IPS-18c (cell line): Measurements from ENCODE around the gene MAP3K13.
"Not testable (repeated sequence)": the region's sequence is repeated elsewhere in the genome, so short reads cannot be mapped to it uniquely, and the experiment has no call there.

Experiments
- H3K4me3 ChIP-seq: 2 replicates; pipeline ENCODE4 v1.7.0; 2013; ENCODE audit warnings: low read depth, mild to moderate bottlenecking, low read length, moderate library complexity; ENCODE audit not compliant: insufficient read depth
- H3K9me3 ChIP-seq: one replicate; pipeline ENCODE4 v1.6.1; 2013; ENCODE audit warnings: mild to moderate bottlenecking, low read length, moderate library complexity; ENCODE audit not compliant: control insufficient read depth, insufficient read depth

MAP3K13 gene

GRCh38 chr3:185411133-185411532 is 48.2 kb downstream of the MAP3K13 start:
- Histone ChIP-seq H3K4me3 (no peak overlapping the region), H3K9me3 (no peaks in the 10 kb centered on the region)

DNA sequence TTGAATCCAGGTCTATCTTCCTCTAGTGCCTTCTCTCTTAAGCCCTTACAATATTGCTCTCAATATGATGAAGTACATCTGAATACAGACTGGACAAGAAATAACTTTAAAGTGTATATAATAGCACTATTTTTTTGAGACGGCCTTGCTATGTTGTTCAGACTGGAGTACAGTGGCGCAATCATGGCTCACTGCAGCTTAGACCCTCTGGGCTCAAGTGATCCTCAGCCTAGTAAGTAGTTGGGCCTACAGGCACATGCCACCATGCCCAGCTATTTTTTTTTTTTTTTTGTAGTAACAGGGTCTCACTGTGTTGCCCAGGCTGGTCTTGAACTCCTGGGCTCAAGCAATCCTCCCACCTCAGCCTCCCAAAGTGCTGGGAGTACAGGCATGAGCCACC is 53.6 kb downstream of the MAP3K13 start:
- Histone ChIP-seq H3K9me3 (no peaks in the 10 kb centered on the region), H3K4me3 (no peak overlapping the region)

- not testable (repeated sequence) for H3K9me3 ChIP-seq, H3K4me3 ChIP-seq
These were observed 55.6 kb downstream of the MAP3K13 start for GRCh38 chr3:185418561-185418977.

DNA sequence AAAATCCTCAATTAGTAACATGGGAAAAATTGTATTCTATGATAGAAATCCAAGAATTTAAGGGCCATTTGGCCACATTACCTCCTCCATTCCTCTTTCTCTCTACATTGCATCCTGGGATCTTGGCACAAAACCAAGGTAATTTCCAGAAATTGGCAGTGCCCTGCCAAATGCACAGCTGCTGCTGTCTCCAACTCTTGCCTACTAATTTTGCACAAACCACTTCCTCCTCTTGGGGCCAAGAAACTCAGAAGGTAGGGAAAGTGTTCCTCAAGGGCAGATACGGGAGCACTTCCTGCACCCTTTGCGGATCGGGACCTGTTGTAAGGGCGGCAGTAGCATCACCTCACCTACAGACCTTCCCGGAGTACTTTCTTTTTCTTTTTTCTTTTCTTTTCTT is 57.8 kb downstream of the MAP3K13 start:
- H3K9me3 ChIP-seq, result no peaks in the 10 kb centered on the region

DNA sequence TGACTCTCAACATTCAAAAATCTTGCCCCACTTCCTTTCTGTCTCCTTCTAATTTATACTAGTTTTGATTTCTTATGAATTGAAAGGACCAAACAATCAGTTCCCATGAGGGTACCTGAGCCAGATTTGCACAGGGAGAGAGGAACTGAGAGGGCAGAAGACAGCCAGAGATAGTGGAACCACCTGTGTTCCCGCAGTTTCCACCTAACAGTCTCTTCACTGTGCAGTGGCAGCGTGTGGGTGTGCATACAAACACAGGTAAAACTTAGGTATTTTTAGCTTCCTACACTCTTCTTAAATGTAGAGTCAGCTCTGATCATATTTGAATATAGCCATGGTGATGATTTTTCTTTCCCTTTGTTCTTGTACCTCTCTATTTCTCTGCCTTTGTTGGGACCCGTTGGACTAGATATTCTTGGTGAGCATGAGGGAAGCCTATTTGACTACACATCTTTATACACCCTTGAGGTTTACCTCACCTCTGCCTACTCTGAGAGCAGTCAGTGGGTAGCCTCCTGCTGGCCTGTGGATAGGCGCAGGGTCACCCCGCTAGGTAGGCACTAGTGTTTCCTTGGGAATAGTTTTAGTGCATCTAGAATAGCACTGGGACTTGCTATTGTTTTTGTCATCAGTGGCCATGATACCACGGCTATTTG is 58.8 kb downstream of the MAP3K13 start:
- Histone ChIP-seq H3K9me3 (no peaks in the 10 kb centered on the region), H3K4me3 (no peak overlapping the region)

More for the DNA sequence above, 57.8 kb downstream of the MAP3K13 start:
- H3K4me3 ChIP-seq, result no peak overlapping the region

GRCh38 chr3:185422677-185423076 is 59.7 kb downstream of the MAP3K13 start:
- Histone ChIP-seq H3K4me3 (no peak overlapping the region), H3K9me3 (no peaks in the 10 kb centered on the region)

DNA sequence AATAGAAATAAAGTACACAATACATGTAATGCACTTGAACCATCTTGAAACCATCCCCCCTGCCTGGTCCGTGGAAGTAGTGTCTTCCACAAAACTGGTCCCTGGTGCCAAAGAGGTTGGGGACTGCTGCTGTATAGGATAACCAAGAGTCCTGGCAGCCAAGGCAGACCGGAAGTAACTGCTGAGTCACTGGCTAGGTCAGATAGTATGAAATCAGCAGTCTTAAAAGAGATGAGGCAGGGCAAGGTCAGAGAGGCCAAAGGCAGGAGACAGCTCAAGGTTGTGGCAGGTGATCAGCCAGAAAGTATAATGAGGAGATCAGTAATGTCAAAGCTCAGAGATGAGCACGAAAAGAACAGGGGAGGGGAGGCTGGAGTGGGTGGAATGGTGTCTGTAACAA is 60.2 kb downstream of the MAP3K13 start:
- H3K9me3 ChIP-seq, result no peaks in the 10 kb centered on the region
- H3K4me3 ChIP-seq, result no peak overlapping the region

DNA sequence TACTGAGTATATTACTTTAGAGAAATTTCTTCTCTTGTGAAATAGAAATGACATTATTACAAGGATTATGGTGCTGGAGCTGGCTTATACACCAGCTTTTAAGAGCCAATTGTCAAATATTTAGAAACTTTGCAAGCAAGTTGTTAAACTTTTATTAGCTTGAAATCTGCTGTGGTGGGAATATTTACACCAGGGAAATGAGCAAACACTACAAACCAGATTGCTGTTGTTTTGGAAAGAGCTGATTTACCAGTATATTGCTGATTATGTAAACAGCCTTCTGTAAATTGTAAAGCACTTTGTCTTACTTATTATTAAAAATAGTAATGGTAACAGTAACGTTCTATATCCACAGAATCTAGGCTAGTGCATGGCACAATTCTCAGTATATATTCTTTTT is 61.5 kb downstream of the MAP3K13 start:
- no peaks in the 10 kb centered on the region for H3K9me3 ChIP-seq

GRCh38 chr3:185430375-185430774 is 67.4 kb downstream of the MAP3K13 start:
- Histone ChIP-seq H3K9me3 (no peaks in the 10 kb centered on the region), H3K4me3 (no peak overlapping the region)

More for the DNA sequence above, 61.5 kb downstream of the MAP3K13 start:
- H3K4me3 ChIP-seq, result no peak overlapping the region

DNA sequence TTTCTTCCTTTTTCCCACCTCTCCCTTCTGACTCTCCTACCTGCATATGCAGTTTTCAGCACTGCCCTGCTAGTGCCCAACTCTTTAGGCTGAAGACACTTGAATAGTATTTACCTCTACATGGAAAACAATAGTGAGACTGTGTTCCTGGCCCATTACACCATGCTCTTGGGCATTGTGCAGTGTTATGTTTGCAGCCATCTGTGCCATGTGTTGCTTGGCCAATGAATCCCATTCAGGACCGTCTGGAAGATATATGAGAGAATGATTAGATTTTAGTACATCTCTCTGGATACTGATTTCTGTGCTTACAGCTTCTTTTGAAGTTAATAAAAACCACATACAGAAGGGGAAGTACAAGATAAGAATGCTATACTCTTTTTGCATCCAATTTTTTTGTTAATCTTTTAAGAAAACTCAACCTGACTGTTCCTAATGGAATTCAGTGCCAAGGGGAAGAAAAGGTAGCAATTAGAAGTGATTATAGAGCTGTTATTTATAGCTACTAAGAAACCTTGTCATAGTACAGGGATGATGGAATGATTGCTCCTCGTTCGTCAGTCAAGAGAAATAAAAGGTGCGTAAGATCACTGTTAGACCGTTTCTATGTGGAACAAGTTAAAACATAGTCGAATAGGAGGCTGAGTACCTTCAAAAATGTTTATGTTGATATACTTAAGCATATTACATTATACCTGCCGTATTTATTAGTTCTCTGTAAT is 77.0 kb downstream of the MAP3K13 start:
- no peak overlapping the region for H3K4me3 ChIP-seq
- H3K9me3 ChIP-seq, result no peaks in the 10 kb centered on the region

- Histone ChIP-seq H3K9me3 (no peaks in the 10 kb centered on the region), H3K4me3 (no peak overlapping the region)
These were observed 79.1 kb downstream of the MAP3K13 start for GRCh38 chr3:185442031-185442430.

DNA sequence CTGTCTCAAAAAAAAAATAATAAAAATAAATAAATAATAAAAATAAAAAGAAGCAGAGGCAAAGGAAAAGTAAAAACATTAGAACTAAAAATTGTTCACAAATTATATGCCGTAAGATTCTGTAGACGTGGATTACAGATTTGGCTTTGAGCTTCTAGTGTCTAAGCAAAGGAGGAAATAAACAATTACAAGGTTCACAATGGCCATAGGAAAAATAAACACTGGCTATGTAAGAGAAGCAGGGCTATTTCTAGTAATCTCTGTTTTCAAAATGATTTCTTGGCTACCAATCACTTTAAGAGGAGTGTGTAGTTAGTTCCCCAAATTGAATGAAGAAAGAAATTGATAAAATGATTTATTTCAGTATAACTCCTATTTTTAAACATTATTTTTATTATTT is 81.4 kb downstream of the MAP3K13 start:
- Histone ChIP-seq H3K4me3 (no peak overlapping the region), H3K9me3 (no peaks in the 10 kb centered on the region)

- H3K4me3 ChIP-seq, result no peak overlapping the region
These were observed 85.2 kb downstream of the MAP3K13 start for GRCh38 chr3:185448107-185448506.

DNA sequence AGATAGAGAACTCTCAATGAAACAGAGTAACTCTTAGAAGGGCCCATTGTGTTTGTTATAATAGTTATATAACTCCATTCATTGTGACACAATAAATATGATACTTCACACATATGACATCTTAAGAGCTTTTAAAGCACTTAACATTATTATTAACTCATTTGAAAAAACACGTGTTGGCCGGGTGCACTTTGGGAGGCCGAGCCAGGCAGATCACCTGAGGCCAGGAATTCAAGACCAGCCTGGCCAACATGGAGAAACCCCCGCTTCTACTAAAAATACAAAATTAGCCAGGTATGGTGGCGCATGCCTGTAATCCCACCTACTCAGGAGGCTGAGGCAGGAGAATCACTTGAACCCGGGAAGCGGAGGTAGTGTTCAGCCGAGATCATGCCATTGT is 88.5 kb downstream of the MAP3K13 start:
- not testable (repeated sequence) for H3K9me3 ChIP-seq, H3K4me3 ChIP-seq

More at GRCh38 chr3:185448107-185448506, 85.2 kb downstream of the MAP3K13 start:
- no peaks in the 10 kb centered on the region for H3K9me3 ChIP-seq

DNA sequence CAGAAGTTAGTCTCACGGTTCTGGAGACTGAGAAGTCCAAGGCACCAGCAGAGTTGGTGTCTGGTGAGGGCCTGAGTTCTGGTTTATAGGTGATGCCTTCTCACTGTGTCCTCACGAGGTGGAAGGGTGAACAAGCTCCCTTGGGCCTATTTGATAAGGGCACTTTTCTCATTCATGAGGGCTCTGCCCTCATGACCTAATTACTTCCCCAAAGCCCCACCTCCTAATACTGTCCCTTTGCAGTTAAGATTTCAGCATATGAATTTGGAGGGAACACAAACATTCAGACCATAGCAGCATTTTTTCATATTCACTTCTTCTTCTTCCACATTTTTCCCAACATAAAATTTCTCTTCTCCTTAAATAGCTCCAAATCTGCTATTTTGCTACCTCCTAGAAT is 94.4 kb downstream of the MAP3K13 start:
- H3K9me3 ChIP-seq, result peaks cover 2% of the 10 kb centered on the region
- H3K4me3 ChIP-seq, result no peak overlapping the region

- H3K4me3 ChIP-seq, result no peak overlapping the region
- H3K9me3 ChIP-seq, result peaks cover 2% of the 10 kb centered on the region
These were observed 97.4 kb downstream of the MAP3K13 start for GRCh38 chr3:185460309-185460708.

GRCh38 chr3:185460719-185461350 is 97.9 kb downstream of the MAP3K13 start:
- H3K9me3 ChIP-seq, result peaks cover 2% of the 10 kb centered on the region
- H3K4me3 ChIP-seq, result no peak overlapping the region

- Histone ChIP-seq H3K4me3 (no peak overlapping the region), H3K9me3 (peaks cover 2% of the 10 kb centered on the region)
These were observed 102.5 kb downstream of the MAP3K13 start for GRCh38 chr3:185465471-185465870.
